IPS DF 4.7 (cell line): ENCODE data around the gene RPS19.

Experiments
- DNase-seq: peaks from one replicate; pipeline ENCODE4 v3.0.0-alpha.2; 2013; ENCODE audit warnings: low spot score; ENCODE audit errors: extremely low read depth

RPS19 gene

GRCh38 chr19:41898235-41898634 is 38.2 kb downstream of the RPS19 start:
- no peak for DNase-seq

DNA sequence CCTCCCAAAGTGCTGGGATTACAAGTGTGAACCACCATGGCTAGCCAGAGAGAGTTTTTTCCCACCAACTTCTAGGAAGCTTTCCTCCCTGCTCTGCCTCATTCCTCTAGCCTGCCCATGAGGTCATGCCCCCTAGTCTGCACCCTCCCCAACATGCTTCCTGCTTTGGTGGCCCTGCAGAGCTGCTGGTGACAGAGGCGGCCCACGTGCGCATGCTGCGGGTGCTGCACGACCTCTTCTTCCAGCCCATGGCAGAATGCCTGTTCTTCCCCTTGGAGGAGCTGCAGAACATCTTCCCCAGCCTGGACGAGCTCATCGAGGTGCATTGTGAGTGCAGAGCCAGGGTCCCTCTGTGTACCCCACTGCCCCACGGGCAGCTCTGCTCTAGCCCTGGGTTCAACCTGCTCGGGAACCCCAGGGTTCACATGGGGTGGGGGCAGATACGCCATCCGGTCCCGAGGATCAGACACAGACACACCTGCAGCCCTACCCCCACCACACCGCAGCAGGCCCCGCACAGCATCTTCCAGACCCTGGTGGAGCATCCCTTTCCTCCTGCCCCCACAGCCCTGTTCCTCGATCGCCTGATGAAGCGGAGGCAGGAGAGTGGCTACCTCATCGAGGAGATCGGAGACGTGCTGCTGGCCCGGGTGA is 41.8 kb downstream of the RPS19 start:
- no peak for DNase-seq

DNA sequence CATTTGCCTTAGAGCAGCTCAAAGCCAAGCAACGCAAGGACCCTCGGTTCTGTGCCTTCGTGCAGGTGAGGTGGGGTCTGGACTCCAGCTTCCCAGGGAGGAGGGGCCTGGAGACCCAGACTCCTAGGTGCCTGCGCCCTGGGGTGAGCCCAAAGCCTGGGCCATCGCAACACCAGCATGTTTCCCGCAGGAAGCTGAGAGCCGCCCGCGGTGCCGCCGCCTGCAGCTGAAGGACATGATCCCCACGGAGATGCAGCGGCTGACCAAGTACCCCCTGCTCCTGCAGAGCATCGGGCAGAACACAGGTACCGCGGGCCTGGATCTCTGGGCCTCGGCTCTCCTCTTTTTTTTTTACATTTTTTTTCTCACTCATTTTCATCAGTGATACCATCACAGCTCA is 42.5 kb downstream of the RPS19 start:
- DNase-seq, result no peak

DNA sequence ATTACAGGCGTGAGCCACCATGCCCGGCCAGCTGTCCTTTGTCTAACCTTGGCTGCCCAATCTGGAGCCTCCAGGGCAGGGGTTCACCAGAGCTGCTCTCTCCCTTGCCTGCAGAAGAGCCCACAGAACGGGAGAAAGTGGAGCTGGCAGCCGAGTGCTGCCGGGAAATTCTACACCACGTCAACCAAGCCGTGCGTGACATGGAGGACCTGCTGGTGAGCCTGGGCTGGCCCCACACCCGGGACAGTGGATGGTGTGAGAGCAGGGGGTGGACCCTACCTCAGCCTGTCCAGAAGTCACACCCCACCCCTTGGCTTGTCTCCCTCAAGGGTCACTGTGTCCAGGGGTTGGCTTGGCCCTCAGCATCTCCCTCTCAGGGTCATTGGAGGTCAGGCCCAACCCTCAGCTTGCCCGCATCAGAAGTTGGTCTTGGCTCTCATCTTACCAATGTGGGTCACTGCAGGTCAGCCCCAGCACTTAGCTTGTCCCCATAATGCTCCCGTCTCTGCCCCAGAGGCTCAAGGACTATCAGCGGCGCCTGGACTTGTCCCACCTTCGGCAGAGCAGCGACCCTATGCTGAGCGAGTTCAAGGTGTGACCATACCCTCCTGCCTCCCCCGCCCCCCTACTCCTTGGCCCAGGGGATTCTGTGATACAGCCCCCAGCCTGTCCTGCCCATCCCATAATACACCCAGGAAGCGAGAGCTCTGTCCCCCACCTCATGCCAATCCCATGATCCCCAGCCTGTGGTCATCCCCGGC is 43.3 kb downstream of the RPS19 start:
- DNase-seq, result no peak

DNA sequence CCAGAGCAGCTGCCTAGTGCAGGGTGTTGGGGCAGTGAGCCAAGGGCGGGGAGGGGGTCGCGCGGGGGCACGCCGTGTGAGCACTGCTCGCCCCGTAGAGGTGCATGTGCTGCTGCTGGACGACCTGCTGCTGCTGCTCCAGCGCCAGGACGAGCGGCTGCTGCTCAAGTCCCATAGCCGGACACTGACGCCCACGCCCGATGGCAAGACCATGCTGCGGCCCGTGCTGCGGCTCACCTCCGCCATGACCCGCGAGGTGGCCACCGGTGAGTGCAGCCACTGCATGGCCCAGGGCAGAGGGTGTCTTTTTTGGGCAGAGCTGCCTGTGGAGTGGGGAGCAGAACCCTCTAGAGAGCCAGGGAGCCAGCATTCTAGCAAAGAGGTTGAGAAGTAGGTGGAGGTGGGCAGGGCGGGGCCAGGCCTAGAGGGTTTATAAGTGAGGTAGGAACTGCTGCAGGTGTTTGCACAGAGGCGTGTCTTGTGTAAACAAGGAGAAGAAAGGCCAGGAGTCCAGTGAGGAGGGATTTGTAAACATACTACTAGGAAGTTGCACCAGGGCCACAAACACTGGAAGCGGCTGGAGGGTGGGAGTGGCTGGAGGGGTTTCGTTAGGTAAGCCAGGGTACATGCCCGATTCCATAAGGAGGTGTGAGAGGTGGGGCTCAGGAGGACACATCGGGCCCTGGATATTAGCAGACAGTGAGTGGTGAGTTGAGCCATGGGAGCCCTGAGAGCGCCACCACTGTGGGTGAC is 44.2 kb downstream of the RPS19 start:
- DNase-seq, result no peak

DNA sequence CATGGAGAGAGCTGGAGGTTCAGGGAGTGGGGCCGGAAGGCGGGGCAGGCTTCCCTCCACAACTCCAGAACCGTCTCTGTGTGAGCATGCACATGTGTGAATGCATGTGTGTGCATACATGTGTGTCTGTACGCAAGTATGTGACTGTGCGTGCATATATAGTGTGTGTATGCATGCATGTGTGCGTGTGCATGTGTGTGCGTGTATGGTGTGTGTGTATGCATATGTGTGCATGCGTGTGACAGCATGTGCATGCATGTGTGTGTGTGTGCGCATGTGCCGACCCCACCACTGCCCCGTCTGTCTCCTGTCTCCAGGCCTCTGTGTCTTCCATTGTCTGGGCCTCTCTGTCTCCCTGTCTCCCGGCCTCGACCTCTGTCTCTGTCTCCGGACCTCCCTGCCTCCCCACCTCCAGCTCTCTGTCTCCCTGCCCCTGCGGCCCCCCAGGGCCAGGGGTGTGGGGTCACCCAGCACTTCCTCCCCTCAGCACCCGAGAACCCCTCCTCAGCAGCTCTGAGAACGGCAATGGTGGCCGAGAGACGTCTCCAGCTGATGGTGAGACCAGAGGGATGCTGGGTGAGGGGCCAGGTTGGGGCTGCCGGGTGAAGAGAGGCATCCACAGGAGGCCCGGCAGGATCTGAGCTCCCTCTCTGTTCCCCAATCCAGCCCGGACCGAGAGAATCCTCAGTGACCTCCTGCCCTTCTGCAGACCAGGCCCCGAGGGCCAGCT is 45.4 kb downstream of the RPS19 start:
- no peak for DNase-seq

DNA sequence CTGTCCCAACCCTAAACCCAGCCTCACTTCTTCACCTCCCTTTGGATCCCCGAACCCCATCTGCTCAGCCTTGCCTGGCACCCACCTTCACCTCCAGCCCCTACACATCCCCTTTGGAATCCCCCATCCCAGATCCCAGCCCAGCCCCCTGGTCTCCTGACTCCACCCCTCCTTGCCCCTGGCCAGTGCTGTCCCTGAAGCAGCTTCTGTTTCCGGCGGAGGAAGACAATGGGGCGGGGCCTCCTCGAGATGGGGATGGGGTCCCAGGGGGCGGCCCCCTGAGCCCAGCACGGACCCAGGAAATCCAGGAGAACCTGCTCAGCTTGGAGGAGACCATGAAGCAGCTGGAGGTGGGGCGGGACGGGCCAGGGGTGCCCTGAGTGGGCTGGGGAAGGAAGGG is 46.2 kb downstream of the RPS19 start:
- DNase-seq, result no peak

DNA sequence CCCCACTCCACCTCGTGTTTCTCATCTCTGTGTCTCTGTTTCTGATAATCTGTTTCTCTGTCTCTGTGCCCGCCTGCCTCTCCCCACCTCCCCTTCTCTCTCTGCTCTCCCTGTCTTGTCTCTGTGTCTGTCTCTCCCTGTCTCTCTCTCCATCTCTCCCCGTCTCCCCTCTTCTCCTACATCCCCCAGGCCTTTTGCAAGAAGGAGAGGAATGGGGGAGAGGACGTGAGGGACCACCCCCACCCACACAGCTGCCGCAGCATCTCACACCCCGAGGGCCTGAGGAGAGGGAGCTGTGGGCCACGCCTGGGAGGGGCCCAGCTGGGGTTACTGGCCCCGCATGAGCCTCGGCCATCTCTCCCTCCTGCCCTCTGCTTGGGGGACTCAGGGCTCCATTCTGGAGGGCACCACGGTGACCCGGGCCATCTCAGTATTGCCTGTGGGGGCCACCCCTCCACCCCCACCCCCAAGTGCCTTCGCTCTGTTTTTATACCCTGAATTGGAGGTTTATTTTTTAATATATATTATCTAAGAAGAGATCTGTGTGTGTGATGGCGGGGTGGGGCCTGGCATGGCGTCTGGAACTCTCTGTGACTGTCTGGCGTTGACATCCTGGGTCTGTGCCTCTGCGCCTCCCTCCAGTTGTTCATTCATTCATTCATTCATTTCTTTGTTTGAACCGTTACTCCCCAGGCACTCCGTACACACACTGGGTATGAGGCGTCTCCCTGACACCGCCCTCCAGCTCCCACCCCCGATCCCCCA is 47.0 kb downstream of the RPS19 start:
- no peak for DNase-seq

GRCh38 chr19:41907994-41908615 is 48.0 kb downstream of the RPS19 start:
- DNase-seq, result no peak

DNA sequence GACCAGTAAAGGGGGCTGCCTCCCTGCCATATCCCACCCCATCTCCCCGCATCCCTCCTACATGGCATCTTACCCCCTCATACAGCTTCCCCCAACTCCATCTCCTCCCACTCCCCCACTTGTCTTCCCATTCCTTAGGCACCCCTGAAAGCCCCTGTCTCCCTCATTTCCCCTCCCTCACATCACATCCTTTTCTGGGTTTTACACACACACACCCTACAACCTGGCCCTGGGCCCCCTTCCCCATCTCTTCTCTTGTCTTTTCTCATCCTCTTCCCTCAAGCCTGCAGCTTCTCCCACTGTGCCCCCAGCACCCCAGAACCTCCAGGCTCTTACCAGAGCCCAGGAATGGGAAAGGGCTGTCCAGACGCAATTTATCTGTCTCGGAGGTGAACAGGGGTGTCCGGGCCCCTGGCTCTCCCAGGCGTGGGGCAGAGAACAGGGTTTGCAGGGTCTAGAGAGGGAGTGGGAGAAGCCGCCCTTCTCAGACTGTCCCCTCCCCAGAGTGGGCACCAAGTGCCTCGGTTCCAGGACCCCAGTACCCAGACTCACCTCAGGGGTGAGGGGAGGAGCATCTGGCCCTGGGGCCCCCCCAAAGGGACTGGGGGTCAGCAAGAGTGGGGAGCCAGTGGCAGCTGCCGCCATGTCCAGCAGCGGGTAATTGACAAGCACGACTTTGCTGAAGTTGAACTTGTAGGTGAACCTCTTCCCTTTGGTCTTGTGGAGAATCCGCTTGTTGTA is 48.8 kb downstream of the RPS19 start:
- DNase-seq, result no peak

- no peak for DNase-seq
Observed at GRCh38 chr19:41909706-41910105, 49.7 kb downstream of the RPS19 start.

DNA sequence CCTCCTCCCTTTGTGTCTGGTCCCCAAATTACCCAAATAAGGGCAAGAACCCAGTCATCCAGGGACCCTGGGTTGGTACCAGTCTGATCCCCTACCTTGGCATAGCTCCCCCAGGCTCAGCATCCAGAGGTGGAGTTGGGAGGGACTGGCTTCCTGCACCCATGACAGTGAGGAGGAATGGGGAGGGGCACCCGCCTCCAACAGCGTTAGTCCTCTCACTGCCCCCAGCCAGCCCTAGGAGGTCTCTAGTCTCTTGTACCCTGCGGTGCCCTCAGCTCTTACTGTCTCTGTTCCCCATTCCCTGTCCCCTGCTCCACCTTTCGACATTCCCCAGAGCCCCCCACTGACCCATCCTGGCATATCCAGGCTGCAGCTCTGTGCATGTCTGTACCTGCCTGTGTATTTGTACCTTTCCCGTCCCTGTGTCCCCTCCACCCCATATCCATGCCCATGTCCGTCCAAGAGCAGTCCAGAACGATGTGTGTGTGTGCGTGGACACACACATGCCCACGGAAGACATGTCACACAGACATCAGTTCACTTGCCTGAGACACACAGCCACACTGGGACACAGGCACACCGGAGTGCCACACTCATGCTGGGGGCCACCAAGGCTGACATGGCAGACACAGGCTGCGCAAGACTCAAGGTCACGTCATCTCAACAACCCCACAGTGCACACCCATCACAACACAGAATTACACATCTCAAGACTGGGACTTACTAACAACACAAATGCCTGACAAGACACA is 50.4 kb downstream of the RPS19 start:
- no peak for DNase-seq

DNA sequence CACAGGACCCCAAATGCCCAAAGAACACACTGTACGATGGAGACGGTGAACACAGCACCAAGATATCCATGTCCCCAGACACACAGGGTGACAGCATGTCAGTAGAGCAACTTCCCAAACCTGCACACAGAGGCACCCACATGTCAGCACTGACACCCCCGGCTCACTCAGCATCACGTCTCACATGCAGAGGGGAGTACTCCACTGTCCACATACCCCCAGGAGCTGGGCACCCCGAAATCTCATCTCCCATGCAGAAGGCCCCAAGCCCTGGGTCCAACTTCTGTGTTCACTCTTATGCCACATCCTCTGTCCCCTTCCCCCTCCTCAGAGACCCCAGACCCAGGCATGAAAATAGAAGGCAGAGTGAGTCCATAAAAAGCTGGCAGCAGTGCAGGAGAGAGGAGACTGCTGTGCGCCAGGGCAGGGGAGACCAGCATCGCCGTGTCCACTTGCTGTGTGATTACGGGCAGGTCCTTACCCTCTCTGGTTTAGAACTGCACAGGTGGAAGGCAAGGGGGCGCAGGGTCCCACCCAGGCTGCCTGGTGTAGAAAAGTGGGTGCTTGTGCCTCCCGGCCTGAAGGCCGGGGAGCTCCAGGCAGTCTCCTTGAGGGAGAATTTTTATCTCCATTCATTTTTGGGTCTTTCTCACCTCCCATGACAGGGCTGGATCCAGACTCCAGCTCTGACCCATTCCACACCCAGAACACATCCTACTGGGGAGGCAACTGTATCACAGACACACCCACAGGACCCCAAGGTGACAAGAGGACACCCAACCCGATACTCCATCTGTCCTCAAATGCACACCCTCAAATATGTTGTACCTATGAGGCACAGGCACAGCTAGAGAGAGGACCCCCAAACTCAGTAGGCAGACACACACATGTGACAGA is 51.2 kb downstream of the RPS19 start:
- DNase-seq, result no peak

GRCh38 chr19:41911889-41912731 is 52.1 kb downstream of the RPS19 start:
- DNase-seq, result no peak

- DNase-seq, result no peak
Observed at GRCh38 chr19:41912899-41913537, 53.0 kb downstream of the RPS19 start.

DNA sequence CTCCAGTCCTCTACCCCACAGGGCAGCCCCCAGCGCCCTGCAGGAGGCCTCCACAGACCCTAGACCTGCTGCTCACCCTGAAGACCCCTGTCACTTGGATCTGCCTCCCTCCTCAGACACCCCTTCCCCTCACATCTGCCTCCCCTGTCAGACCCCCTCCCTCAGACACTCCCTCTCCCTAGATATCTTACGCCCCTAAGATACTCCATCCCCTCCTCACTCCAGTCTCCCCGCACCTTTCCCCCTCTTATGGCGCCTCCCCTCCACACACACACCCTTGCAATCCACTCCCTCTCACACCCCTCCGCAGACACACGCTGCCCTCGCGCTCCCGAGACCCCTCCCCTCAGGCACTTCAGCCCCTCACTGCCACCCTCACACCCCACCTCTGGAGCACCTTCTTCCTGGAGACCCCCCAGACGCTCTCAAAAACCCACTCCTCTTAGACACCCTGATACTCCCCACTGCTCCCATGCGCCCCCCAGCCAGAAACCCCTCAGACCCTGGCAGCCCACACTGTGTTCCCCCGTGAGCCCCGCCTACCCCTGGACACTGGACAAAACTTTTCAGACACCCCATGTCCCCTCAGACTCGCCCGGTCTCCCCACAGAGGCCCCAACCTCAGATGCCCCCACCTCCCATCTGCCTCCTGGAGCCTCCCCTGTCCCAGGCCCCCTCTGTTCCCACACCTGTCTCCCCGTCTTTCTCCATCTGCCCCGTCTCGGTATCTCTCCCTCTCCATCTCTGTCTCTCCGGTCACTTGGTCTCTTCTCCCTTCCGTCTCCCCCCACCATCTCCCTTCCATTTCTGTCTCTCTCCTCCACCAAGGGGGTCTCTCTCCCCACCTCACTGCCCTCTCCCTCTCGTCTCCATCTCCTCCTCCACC is 53.7 kb downstream of the RPS19 start:
- no peak for DNase-seq
